ENCODE results near the gene TMEM245.

DNA sequence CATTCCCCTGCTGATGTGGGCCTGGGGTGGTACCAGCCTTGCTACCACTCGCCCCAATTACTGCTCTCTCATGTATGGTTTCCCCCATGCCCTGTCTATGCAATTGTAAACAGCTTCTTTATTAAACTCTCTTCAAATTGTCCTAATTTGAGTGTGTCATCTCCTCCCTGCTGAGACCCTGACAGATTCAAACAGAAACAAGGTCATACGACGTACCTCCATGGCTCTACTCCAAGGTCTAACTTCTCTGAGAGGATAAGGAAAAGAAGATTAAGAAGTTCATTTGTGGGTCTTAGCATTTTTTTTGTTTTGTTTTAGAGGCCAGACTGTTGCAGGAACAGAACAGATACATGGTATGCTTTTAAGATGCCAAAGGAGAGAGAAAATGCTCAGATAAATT is 147.6 kb downstream of the TMEM245 start:
- TF ChIP-seq POLR2A (IDR thresholded peaks at IDR 0.05; ENCODE audit: low read depth, low read length) (no peak), TAF1 (IDR thresholded peaks at IDR 0.05; ENCODE audit: borderline replicate concordance, low read depth, low read length) (no peak), POLR2AphosphoS5 (IDR thresholded peaks at IDR 0.05; ENCODE audit: low read depth, low read length) (no peak)
